GM13977 (cell line): Measurements from ENCODE around the gene CLSTN2.

Source experiments
- DNase-seq: peaks from one replicate; pipeline ENCODE4 v3.0.0; 2012; ENCODE audit warnings: low spot score
- CTCF ChIP-seq: IDR thresholded peaks from 2 replicates; pipeline ENCODE4 v1.5.1; 2012; ENCODE audit warnings: mild to moderate bottlenecking, control low read depth; ENCODE audit not compliant: insufficient read depth; ENCODE audit errors: extremely low read depth, missing control alignments
- in situ Hi-C: fragments of 300-500 bp; cut with MboI; formaldehyde crosslinking; loops from one replicate; pipeline ENCODE4 v1.12.0; 2022; ENCODE audit warnings: low sequenced_read_pairs, low pct_unique_long_range_greater_than_20kb, mixed read lengths, inconsistent platforms; ENCODE audit not compliant: unreplicated experiment

CLSTN2 gene

GRCh38 chr3:140148824-140149390 is 213.9 kb downstream of the CLSTN2 start:
- in situ Hi-C loops: no loop called here
- no peak for DNase-seq
- no peak for TF ChIP-seq CTCF

GRCh38 chr3:140151321-140151720 is 216.3 kb downstream of the CLSTN2 start:
- TF ChIP-seq CTCF: no peak
- in situ Hi-C loops: no loop called here
- DNase-seq: no peak

GRCh38 chr3:140152851-140153639 is 218.1 kb downstream of the CLSTN2 start:
- in situ Hi-C loops: no loop called here
- TF ChIP-seq CTCF: no peak
- no peak for DNase-seq

- TF ChIP-seq CTCF: no peak
- DNase-seq: no peak
- in situ Hi-C loops: no loop called here
Measured at GRCh38 chr3:140153736-140154135, 218.8 kb downstream of the CLSTN2 start.

GRCh38 chr3:140157161-140157560 is 222.2 kb downstream of the CLSTN2 start:
- no peak for TF ChIP-seq CTCF
- no peak for DNase-seq
- in situ Hi-C loops: no loop called here

GRCh38 chr3:140159646-140160045 is 224.7 kb downstream of the CLSTN2 start:
- no peak for TF ChIP-seq CTCF
- in situ Hi-C loops: no loop called here
- no peak for DNase-seq
